ES-I3 (cell line): ENCODE results near the gene ADGRL2.
"Not testable (repeated sequence)": the region's sequence is repeated elsewhere in the genome, so short reads cannot be mapped to it uniquely, and the experiment has no call there.

ENCODE experiments used
- H3K36me3 ChIP-seq: 2 replicates; pipeline ENCODE4 v1.6.1; 2013; ENCODE audit warnings: mild to moderate bottlenecking, low read length, control low read depth, moderate library complexity; ENCODE audit not compliant: insufficient read depth
- H3K4me1 ChIP-seq: 2 replicates; pipeline ENCODE4 v1.6.1; 2013; ENCODE audit warnings: mild to moderate bottlenecking, control low read depth, low read length; ENCODE audit not compliant: insufficient read depth
- H3K9ac ChIP-seq: 2 replicates; pipeline ENCODE4 v1.6.1; 2013; ENCODE audit warnings: low read depth, mild to moderate bottlenecking, low read length, moderate library complexity
- H3K9me3 ChIP-seq: 2 replicates; pipeline ENCODE4 v1.6.1; 2013; ENCODE audit warnings: mild to moderate bottlenecking, low read length, moderate library complexity; ENCODE audit not compliant: control insufficient read depth, insufficient read depth

The ADGRL2 gene

DNA sequence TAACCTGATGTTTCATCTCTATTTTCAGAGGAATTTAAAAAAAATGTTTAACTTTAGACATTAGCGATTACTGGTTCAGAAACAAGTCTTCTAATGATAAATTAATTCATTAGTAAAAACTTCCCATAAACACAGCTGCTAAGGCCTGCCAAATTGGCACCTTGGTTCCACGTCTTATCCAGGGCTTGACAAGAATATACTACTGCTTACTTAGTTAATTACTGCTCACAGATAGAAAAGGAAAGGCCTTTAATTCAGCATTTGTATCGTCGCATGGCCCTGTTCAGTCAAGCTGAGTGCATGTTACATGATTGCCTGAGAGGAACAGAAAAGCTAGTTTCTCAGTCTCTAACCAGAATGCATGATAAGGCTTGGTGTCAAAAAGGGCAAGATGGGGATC is 84.6 kb downstream of the ADGRL2 start:
- no peaks in the 10 kb centered on the region for H3K9me3 ChIP-seq
- H3K4me1 ChIP-seq, result peaks cover 4% of the 10 kb centered on the region
- H3K9ac ChIP-seq, result no peak overlapping the region
- peaks cover under 1% of the 10 kb centered on the region for H3K36me3 ChIP-seq

DNA sequence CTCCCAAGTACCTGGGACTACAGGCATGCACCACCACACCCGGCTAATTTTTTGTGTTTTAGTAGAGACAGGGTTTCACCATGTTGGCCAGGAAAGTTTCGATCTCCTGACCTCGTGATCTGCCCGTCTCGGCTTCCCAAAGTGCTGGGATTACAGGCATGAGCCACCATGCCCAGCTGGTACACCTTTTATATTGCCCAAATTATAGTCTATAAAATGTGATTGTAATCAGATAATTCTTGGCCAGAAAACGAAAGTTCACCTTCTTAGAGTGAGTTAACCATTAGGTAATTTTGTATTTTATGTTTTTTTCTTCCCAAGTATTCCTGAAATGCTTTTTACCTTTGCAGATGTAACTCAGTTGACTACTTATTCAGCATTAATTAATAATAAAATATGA is 85.6 kb downstream of the ADGRL2 start:
- not testable (repeated sequence) for H3K36me3 ChIP-seq, H3K9ac ChIP-seq, H3K4me1 ChIP-seq, H3K9me3 ChIP-seq

GRCh38 chr1:81887421-81888144 is 86.8 kb downstream of the ADGRL2 start:
- Histone ChIP-seq H3K9ac (no peak overlapping the region), H3K9me3 (no peaks in the 10 kb centered on the region), H3K4me1 (no peaks in the 10 kb centered on the region; the same call in 1 of the 2 replicates), H3K36me3 (peaks cover 5% of the 10 kb centered on the region)

DNA sequence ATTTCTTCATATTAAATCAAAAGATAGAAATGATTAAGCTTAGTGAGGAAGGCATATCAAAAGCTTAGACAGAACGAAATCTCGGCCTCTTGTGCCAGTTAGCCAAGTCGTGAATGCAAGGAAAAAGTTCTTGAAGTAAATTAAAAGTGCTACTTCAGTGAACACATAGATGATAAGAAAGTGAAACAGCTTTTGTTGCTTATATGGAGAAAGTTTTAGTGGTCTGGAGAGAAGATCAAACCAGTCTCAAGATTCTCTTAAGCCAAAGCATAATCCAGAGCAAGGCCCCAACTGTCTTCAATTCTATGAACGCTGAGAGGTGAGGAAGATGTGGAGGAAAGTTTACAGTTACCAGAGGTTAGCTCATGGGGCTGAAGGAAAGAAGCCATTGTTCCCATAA is 88.4 kb downstream of the ADGRL2 start:
- H3K9ac ChIP-seq, result no peak overlapping the region
- H3K4me1 ChIP-seq, result 0 out of 2 replicates have a peak, but pooled peaks cover 4% of the 10 kb centered on the region
- H3K36me3 ChIP-seq, result peaks cover 5% of the 10 kb centered on the region
- no peaks in the 10 kb centered on the region for H3K9me3 ChIP-seq

DNA sequence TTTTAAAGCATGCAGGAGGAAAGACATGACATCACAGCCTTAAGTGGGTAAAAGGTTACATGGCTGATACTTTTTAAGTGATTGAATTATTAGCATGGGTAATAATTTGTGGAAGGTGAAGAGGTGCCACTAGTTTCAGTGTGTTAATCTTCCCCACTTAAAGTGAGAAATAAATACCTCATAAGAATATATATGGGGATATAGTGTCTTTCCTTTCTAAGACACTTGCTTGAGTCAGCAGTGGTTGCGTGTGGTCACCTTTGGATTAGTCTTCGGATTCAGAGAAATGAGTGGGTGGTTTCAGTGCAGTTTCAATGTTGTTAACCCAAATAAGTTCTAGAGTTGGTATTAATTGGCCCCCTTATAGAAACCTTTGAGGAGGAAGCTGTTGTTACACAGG is 94.1 kb downstream of the ADGRL2 start:
- Histone ChIP-seq H3K4me1 (0 out of 2 replicates have a peak, but pooled peaks cover 10% of the 10 kb centered on the region), H3K36me3 (peaks cover 5% of the 10 kb centered on the region), H3K9me3 (no peaks in the 10 kb centered on the region), H3K9ac (no peak overlapping the region)

DNA sequence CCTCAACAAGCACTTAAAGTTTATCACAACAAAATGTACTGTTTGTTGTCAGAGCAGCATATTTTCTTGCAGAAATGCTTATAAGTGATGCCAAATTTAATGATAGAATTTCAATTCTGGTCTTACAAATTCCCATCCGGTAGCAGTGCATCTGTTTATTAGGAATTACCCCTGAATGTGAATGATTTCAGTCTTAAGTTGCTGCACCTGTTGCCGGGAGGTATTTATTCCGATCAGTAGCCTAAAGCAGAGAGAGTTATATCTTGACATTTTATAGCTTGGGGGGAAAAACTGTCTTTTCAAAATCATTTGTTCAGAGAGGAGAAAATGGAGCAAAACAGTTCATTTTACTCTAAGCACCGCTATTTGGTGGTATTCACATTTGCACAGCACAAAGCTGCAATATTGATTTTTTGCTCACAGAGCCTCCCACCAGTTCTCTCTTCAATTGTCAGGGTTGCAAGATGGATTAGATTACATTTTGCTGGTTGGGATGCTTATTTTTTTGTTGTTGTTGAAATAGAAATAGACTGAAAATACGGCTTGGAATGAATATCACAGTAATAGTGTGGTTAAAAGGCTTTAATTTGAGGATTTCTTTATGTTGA is 98.6 kb downstream of the ADGRL2 start:
- H3K9ac ChIP-seq, result no peak overlapping the region
- no peaks in the 10 kb centered on the region for H3K9me3 ChIP-seq
- no peaks in the 10 kb centered on the region for H3K36me3 ChIP-seq
- H3K4me1 ChIP-seq, result 0 out of 2 replicates have a peak, but pooled peaks cover 6% of the 10 kb centered on the region

- Histone ChIP-seq H3K9ac (no peak overlapping the region), H3K4me1 (no peaks in the 10 kb centered on the region), H3K36me3 (no peaks in the 10 kb centered on the region), H3K9me3 (no peaks in the 10 kb centered on the region)
These were observed 106.8 kb downstream of the ADGRL2 start for GRCh38 chr1:81907575-81907974.

- H3K9me3 ChIP-seq, result no peaks in the 10 kb centered on the region
- H3K4me1 ChIP-seq, result no peaks in the 10 kb centered on the region
- H3K36me3 ChIP-seq, result no peaks in the 10 kb centered on the region
- no peak overlapping the region for H3K9ac ChIP-seq
These were observed 111.6 kb downstream of the ADGRL2 start for GRCh38 chr1:81912383-81912782.

DNA sequence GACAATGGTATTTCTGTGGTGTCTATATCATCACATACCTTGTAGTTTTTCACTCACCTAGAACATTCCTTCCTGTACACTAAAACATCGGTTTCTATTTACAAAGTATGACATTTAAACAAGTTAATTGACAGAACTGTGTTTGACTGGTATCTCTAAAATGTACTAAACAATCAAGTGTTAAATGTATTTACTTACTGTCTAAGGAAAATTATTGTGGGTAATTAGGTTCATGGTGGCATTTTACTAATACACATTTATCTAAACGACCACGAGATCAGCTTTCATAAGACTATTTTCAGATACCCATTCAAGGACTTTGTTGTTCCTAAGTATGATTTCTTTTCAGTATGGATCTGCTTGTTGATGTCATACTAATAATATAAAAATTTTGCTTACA is 115.2 kb downstream of the ADGRL2 start:
- no peaks in the 10 kb centered on the region for H3K36me3 ChIP-seq
- peaks cover 11% of the 10 kb centered on the region; the same call in 1 of the 2 replicates for H3K4me1 ChIP-seq
- H3K9ac ChIP-seq, result no peak overlapping the region
- H3K9me3 ChIP-seq, result no peaks in the 10 kb centered on the region

DNA sequence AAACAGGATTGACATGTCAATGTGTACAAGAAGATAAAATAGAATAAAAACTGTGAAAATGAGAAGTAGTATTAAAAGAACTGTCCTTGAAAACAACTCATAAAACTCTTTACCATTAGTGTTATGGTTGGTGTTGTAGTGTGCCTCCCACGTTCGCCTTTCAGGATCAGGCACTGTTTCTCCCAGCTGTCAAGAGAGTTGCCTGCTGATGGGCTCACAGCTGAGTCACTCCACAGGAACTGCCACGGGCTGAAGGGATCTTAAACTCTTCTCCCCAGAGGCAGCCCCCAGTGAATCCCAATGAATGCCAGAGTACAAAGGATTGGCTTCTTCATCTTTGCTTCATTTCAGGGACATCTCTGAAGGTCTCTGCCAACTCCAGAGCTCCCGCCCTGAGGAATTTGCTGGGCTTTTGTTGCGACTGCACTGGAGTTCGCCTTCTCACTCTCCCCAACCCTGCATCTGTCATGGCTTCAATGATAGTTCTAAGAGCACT is 119.6 kb downstream of the ADGRL2 start:
- Histone ChIP-seq H3K4me1 (peaks cover 12% of the 10 kb centered on the region; the same call in 1 of the 2 replicates), H3K36me3 (no peaks in the 10 kb centered on the region), H3K9me3 (no peaks in the 10 kb centered on the region), H3K9ac (no peak overlapping the region)

DNA sequence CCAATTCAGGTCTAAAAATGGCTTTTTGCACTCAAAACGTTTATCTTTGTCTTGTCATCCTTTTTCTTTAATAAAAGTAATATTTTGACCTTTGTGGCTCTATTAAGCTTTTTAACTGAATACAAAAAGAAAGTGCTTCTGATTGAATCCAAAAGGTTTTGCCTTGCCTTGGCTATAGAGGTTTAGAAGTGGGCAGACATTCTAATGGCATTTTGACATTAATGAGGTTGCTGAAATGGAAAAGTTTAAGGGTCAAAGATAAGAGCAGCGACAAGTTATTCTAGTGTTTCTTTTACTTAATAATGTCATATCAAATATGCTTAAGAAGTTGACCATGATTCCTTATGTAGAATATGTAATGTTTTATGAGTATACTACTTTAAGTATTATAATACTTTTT is 120.2 kb downstream of the ADGRL2 start:
- H3K9me3 ChIP-seq, result no peaks in the 10 kb centered on the region
- no peak overlapping the region for H3K9ac ChIP-seq
- H3K36me3 ChIP-seq, result no peaks in the 10 kb centered on the region
- H3K4me1 ChIP-seq, result peaks cover 15% of the 10 kb centered on the region; the same call in 1 of the 2 replicates

- no peaks in the 10 kb centered on the region for H3K9me3 ChIP-seq
- H3K4me1 ChIP-seq, result peaks cover 19% of the 10 kb centered on the region
- no peak overlapping the region for H3K9ac ChIP-seq
- H3K36me3 ChIP-seq, result no peaks in the 10 kb centered on the region
These were observed 120.6 kb downstream of the ADGRL2 start for GRCh38 chr1:81921344-81921743.

DNA sequence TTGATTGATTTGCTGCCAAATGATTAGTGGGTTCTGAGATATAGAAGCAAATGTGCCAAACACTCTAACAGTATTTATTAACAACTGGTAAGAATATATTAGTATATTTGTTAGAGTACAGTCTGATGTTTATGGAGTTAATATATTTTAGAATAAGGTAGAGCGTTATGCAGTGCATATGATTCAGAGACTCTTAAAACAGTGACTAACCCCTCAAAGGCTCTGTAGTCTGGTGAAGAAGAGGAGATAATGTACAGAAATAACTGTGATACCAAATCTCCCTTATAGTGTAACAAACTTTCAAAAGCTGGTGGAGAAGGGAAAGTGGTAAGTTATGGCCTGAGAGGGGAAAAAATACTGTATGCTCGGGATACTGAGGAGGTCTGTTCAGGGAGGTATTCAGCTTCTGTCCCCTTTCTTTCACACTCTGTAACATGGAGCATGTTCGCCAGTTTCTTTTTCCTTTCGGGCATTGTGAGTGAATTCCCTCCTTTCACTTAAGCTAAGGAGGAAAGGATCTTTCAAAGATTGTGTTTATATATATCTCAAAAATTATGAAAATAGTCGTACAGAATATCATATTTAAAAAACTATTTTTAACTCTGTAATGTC is 121.2 kb downstream of the ADGRL2 start:
- Histone ChIP-seq H3K9me3 (no peaks in the 10 kb centered on the region), H3K36me3 (no peaks in the 10 kb centered on the region), H3K4me1 (peaks cover 25% of the 10 kb centered on the region), H3K9ac (no peak overlapping the region)

- Histone ChIP-seq H3K9ac (no peak overlapping the region), H3K9me3 (no peaks in the 10 kb centered on the region), H3K4me1 (peaks cover 26% of the 10 kb centered on the region), H3K36me3 (no peaks in the 10 kb centered on the region)
These were observed 122.2 kb downstream of the ADGRL2 start for GRCh38 chr1:81922955-81923354.

DNA sequence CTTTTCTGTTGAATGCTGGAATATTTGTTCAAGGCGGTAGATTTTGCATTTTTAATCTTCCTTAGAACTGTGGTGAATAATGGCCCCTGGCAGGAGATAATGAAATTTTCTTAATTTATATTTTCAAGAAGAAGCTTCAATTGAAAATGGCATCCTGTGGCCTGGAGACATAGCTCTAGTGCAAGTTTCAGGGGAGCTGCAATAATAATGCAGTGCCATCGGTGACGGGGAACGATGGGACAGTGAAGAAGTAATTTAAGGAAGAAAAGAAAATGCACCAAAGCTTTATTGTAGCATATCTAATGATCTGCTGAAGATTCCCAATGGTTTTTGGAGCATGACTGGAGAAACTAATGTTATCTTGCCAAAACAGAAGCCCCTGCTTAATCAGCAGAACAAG is 128.4 kb downstream of the ADGRL2 start:
- H3K4me1 ChIP-seq, result peaks cover 14% of the 10 kb centered on the region
- H3K9me3 ChIP-seq, result no peaks in the 10 kb centered on the region
- no peak overlapping the region for H3K9ac ChIP-seq
- 0 out of 2 replicates have a peak, but pooled peaks cover 3% of the 10 kb centered on the region for H3K36me3 ChIP-seq
